Measurements from ENCODE around the gene SH3RF3.
"Not testable (repeated sequence)": the region's sequence is repeated elsewhere in the genome, so short reads cannot be mapped to it uniquely, and the experiment has no call there.

SH3RF3 gene

GRCh38 chr2:109535217-109535946 is 406.4 kb downstream of the SH3RF3 start:
- no peaks in the 10 kb centered on the region for H3K27me3 ChIP-seq (ENCODE audit: insufficient read depth, low read length)

GRCh38 chr2:109536556-109536955 is 407.6 kb downstream of the SH3RF3 start:
- not testable (repeated sequence) for H2BK12ac ChIP-seq (ENCODE audit: low read length); H3K27me3 ChIP-seq (ENCODE audit: insufficient read depth, low read length); H4K12ac ChIP-seq (ENCODE audit: low read depth, low read length); H2AK5ac ChIP-seq (ENCODE audit: low read length); H3K18ac ChIP-seq (ENCODE audit: low read length); H3K36me3 ChIP-seq (ENCODE audit: control insufficient read depth in 1 of 2, insufficient read depth in 2 of 2, low read length in 2 of 2); H4K8ac ChIP-seq (ENCODE audit: low read depth, low read length); H2BK5ac ChIP-seq (ENCODE audit: low read depth, low read length, poor library complexity); H3K23ac ChIP-seq (ENCODE audit: low read length); H3K4ac ChIP-seq (ENCODE audit: low read depth, low read length); H3K27ac ChIP-seq (ENCODE audit: low read depth, low read length); H3K9ac ChIP-seq (ENCODE audit: low read length); H2AFZ ChIP-seq (ENCODE audit: insufficient read depth, low read length, poor library complexity); H3K4me3 ChIP-seq (ENCODE audit: low read depth, low read length); H3K14ac ChIP-seq (ENCODE audit: low read length); H3K4me2 ChIP-seq (ENCODE audit: low read length); DNase-seq; H3K79me1 ChIP-seq (ENCODE audit: low read length); H3K9me3 ChIP-seq (ENCODE audit: insufficient read depth, low read depth, low read length); H4K91ac ChIP-seq (ENCODE audit: low read depth, low read length); H2BK120ac ChIP-seq (ENCODE audit: insufficient read depth, low read length, poor library complexity); H3K79me2 ChIP-seq (ENCODE audit: control insufficient read depth, insufficient read depth, low read length, poor library complexity)
- WGBS (ENCODE audit: extremely low coverage, insufficient coverage, insufficient read length) = no CpG with 5 or more reads among the region's 3 CpGs
- H3K4me1 ChIP-seq (ENCODE audit: control insufficient read depth in 1 of 2, insufficient read depth in 2 of 2, low read length in 2 of 2) = peaks cover 9 to 10% of the 10 kb centered on the region in 2 experiments

More at GRCh38 chr2:109535217-109535946, 406.4 kb downstream of the SH3RF3 start:
- no peak overlapping the region for H2AK5ac ChIP-seq (ENCODE audit: low read length)
- H2BK5ac ChIP-seq (ENCODE audit: low read depth, low read length, poor library complexity) = no peak overlapping the region
- H4K12ac ChIP-seq (ENCODE audit: low read depth, low read length) = no peak overlapping the region
- H3K23ac ChIP-seq (ENCODE audit: low read length) = no peak overlapping the region
- no CpG with 5 or more reads among the region's 6 CpGs for WGBS (ENCODE audit: extremely low coverage, insufficient coverage, insufficient read length)
- no peak overlapping the region for H3K18ac ChIP-seq (ENCODE audit: low read length)
- peaks cover 9 to 10% of the 10 kb centered on the region in 2 experiments for H3K4me1 ChIP-seq (ENCODE audit: control insufficient read depth in 1 of 2, insufficient read depth in 2 of 2, low read length in 2 of 2)
- H3K79me2 ChIP-seq (ENCODE audit: control insufficient read depth, insufficient read depth, low read length, poor library complexity) = no peaks in the 10 kb centered on the region
- no peak overlapping the region for H2BK12ac ChIP-seq (ENCODE audit: low read length)
- peak in 1 of 2 donors; percentile 43 for DNase-seq
- no peak overlapping the region for H2AFZ ChIP-seq (ENCODE audit: insufficient read depth, low read length, poor library complexity)
- H3K4me3 ChIP-seq (ENCODE audit: low read depth, low read length) = no peak overlapping the region
- no peak overlapping the region for H2BK120ac ChIP-seq (ENCODE audit: insufficient read depth, low read length, poor library complexity)
- H4K8ac ChIP-seq (ENCODE audit: low read depth, low read length) = no peak overlapping the region
- no peak overlapping the region for H3K9ac ChIP-seq (ENCODE audit: low read length)
- H3K79me1 ChIP-seq (ENCODE audit: low read length) = no peaks in the 10 kb centered on the region
- peaks cover 5% of the 10 kb centered on the region for H3K9me3 ChIP-seq (ENCODE audit: insufficient read depth, low read depth, low read length)
- no peak overlapping the region for H3K4me2 ChIP-seq (ENCODE audit: low read length)
- no peaks in the 10 kb centered on the region for H3K36me3 ChIP-seq (ENCODE audit: control insufficient read depth in 1 of 2, insufficient read depth in 2 of 2, low read length in 2 of 2)
- H3K14ac ChIP-seq (ENCODE audit: low read length) = no peak overlapping the region
- no peak overlapping the region for H3K4ac ChIP-seq (ENCODE audit: low read depth, low read length)
- peak overlapping the region; percentile 1 for H4K91ac ChIP-seq (ENCODE audit: low read depth, low read length)
- H3K27ac ChIP-seq (ENCODE audit: low read depth, low read length) = peak overlapping the region; percentile 1

- H3K4me3 ChIP-seq (ENCODE audit: low read depth, low read length) = no peak overlapping the region
- H2AFZ ChIP-seq (ENCODE audit: insufficient read depth, low read length, poor library complexity) = no peak overlapping the region
- no peak overlapping the region for H3K4ac ChIP-seq (ENCODE audit: low read depth, low read length)
- WGBS (ENCODE audit: extremely low coverage, insufficient coverage, insufficient read length) = no CpG with 5 or more reads among the region's 10 CpGs
- H3K14ac ChIP-seq (ENCODE audit: low read length) = no peak overlapping the region
- no peak overlapping the region for H3K18ac ChIP-seq (ENCODE audit: low read length)
- H4K8ac ChIP-seq (ENCODE audit: low read depth, low read length) = no peak overlapping the region
- H3K9me3 ChIP-seq (ENCODE audit: insufficient read depth, low read depth, low read length) = peaks cover 5% of the 10 kb centered on the region
- no peak overlapping the region for H4K12ac ChIP-seq (ENCODE audit: low read depth, low read length)
- no peak overlapping the region for H2AK5ac ChIP-seq (ENCODE audit: low read length)
- H4K91ac ChIP-seq (ENCODE audit: low read depth, low read length) = no peak overlapping the region
- H2BK12ac ChIP-seq (ENCODE audit: low read length) = no peak overlapping the region
- H3K36me3 ChIP-seq (ENCODE audit: control insufficient read depth in 1 of 2, insufficient read depth in 2 of 2, low read length in 2 of 2) = peaks cover 2 to 5% of the 10 kb centered on the region in 2 experiments
- H2BK5ac ChIP-seq (ENCODE audit: low read depth, low read length, poor library complexity) = no peak overlapping the region
- H2BK120ac ChIP-seq (ENCODE audit: insufficient read depth, low read length, poor library complexity) = no peak overlapping the region
- H3K79me1 ChIP-seq (ENCODE audit: low read length) = no peaks in the 10 kb centered on the region
- DNase-seq = no peak
- H3K27me3 ChIP-seq (ENCODE audit: insufficient read depth, low read length) = no peaks in the 10 kb centered on the region
- H3K79me2 ChIP-seq (ENCODE audit: control insufficient read depth, insufficient read depth, low read length, poor library complexity) = no peaks in the 10 kb centered on the region
- no peak overlapping the region for H3K27ac ChIP-seq (ENCODE audit: low read depth, low read length)
- H3K4me1 ChIP-seq (ENCODE audit: control insufficient read depth in 1 of 2, insufficient read depth in 2 of 2, low read length in 2 of 2) = peaks cover 9 to 10% of the 10 kb centered on the region in 2 experiments
- H3K9ac ChIP-seq (ENCODE audit: low read length) = no peak overlapping the region
- H3K23ac ChIP-seq (ENCODE audit: low read length) = no peak overlapping the region
- H3K4me2 ChIP-seq (ENCODE audit: low read length) = no peak overlapping the region
These were observed 408.7 kb downstream of the SH3RF3 start for GRCh38 chr2:109537565-109538222.

- H2AK5ac ChIP-seq (ENCODE audit: low read length) = no peak overlapping the region
- H4K12ac ChIP-seq (ENCODE audit: low read depth, low read length) = no peak overlapping the region
- peaks cover 5% of the 10 kb centered on the region for H3K9me3 ChIP-seq (ENCODE audit: insufficient read depth, low read depth, low read length)
- no peak overlapping the region for H4K91ac ChIP-seq (ENCODE audit: low read depth, low read length)
- H2BK12ac ChIP-seq (ENCODE audit: low read length) = no peak overlapping the region
- no peaks in the 10 kb centered on the region for H3K27me3 ChIP-seq (ENCODE audit: insufficient read depth, low read length)
- H2AFZ ChIP-seq (ENCODE audit: insufficient read depth, low read length, poor library complexity) = no peak overlapping the region
- no peak overlapping the region for H3K4me3 ChIP-seq (ENCODE audit: low read depth, low read length)
- H3K79me2 ChIP-seq (ENCODE audit: control insufficient read depth, insufficient read depth, low read length, poor library complexity) = no peaks in the 10 kb centered on the region
- H4K8ac ChIP-seq (ENCODE audit: low read depth, low read length) = no peak overlapping the region
- H3K79me1 ChIP-seq (ENCODE audit: low read length) = no peaks in the 10 kb centered on the region
- H3K4ac ChIP-seq (ENCODE audit: low read depth, low read length) = no peak overlapping the region
- H3K14ac ChIP-seq (ENCODE audit: low read length) = no peak overlapping the region
- no peak overlapping the region for H3K4me2 ChIP-seq (ENCODE audit: low read length)
- DNase-seq = peak in 1 of 2 donors; percentile 42
- H2BK120ac ChIP-seq (ENCODE audit: insufficient read depth, low read length, poor library complexity) = no peak overlapping the region
- no peak overlapping the region for H3K23ac ChIP-seq (ENCODE audit: low read length)
- H3K36me3 ChIP-seq (ENCODE audit: control insufficient read depth in 1 of 2, insufficient read depth in 2 of 2, low read length in 2 of 2) = peaks cover 2 to 5% of the 10 kb centered on the region in 2 experiments
- WGBS (ENCODE audit: extremely low coverage, insufficient coverage, insufficient read length) = no CpG with 5 or more reads among the region's 8 CpGs
- no peak overlapping the region for H3K27ac ChIP-seq (ENCODE audit: low read depth, low read length)
- H3K9ac ChIP-seq (ENCODE audit: low read length) = no peak overlapping the region
- peaks cover 9 to 10% of the 10 kb centered on the region in 2 experiments for H3K4me1 ChIP-seq (ENCODE audit: control insufficient read depth in 1 of 2, insufficient read depth in 2 of 2, low read length in 2 of 2)
- no peak overlapping the region for H2BK5ac ChIP-seq (ENCODE audit: low read depth, low read length, poor library complexity)
- H3K18ac ChIP-seq (ENCODE audit: low read length) = no peak overlapping the region
These were observed 409.5 kb downstream of the SH3RF3 start for GRCh38 chr2:109538546-109538945.

Data from trophoblast cell (in vitro differentiated cells and primary cell).